HCT116 (cell line): Measurements from ENCODE around the gene SLC12A7. TPM values are rescaled to one million over a fixed set of nuclear protein-coding genes. Genes with fewer than 3 reads are reported as not detected.

Experiments used
- ATAC-seq: fragments of 200-7000 bp; cut with Tn5 transposase; 2 replicates; pipeline ENCODE4 v1.9.1; 2020; ENCODE audit warnings: mild to moderate bottlenecking, moderate library complexity
- BruUV-seq: library from RNA; stranded (reverse); fragments of 400-500 nt; replicated peaks from 2 replicates; lab custom pipeline; 2021; lab: Mats Ljungman, UMichigan
- CTCF ChIA-PET: fragments of 300-600 bp; sonication (Branson Sonifier 250); formaldehyde crosslinking; loops from one replicate; lab custom pipeline; 2021; ENCODE audit warnings: antibody characterized with exemption; lab: Charles Lee
- POLR2A ChIA-PET: fragments of 300-600, 350-600 bp; sonication (Branson Sonifier 250); formaldehyde crosslinking; loops from one replicate; lab custom pipeline; 2021; ENCODE audit warnings: antibody characterized with exemption; lab: Charles Lee
- RAD21 ChIA-PET, 2 experiments: fragments of 300-600 bp; sonication (Branson Sonifier 250); formaldehyde crosslinking; loops; one replicate each; lab custom pipeline; 2023; ENCODE audit warnings: low total read pairs in 2 of 2; ENCODE audit not compliant: uncharacterized antibody in 2 of 2, unreplicated experiment in 2 of 2, low non-redundant PET in 1 of 2; lab: Charles Lee
- DNase-seq: peaks from one replicate; pipeline ENCODE4 v3.0.0-alpha.2; 2010; ENCODE audit warnings: low read depth, low spot score
- H2AFZ ChIP-seq: fragments of 200-600 bp; shearing (Covaris generic), sonication (generic); 2 replicates; pipeline ENCODE4 v1.6.1; 2017; ENCODE audit warnings: low read depth, mixed run types, mixed read lengths, antibody characterized with exemption, low read length; ENCODE audit not compliant: poor library complexity, severe bottlenecking
- H3K27ac ChIP-seq: 2 replicates; pipeline ENCODE4 v1.5.1; 2012; ENCODE audit warnings: low read depth, low read length
- H3K27me3 ChIP-seq: fragments of 200-600 bp; sonication (generic); 2 replicates; pipeline ENCODE4 v1.6.1; 2016; ENCODE audit warnings: mixed run types, low read length, mixed read lengths; ENCODE audit not compliant: insufficient read depth
- H3K36me3 ChIP-seq, 2 experiments: fragments of 200-500 bp in 1 of 2; fragments of 200-600 bp in 1 of 2; sonication (Bioruptor generic) in 1 of 2; sonication (generic) in 1 of 2; 2 replicates each; pipeline versions ENCODE4 v1.5.1 to v1.6.1; 2014 to 2016; ENCODE audit warnings: low read length in 2 of 2, inconsistent platforms in 1 of 2, mixed read lengths in 1 of 2, mixed run types in 1 of 2; ENCODE audit not compliant: insufficient read depth in 2 of 2, control insufficient read depth in 1 of 2
- H3K4me1 ChIP-seq, 2 experiments: fragments of 200-600 bp in 1 of 2; sonication (generic) in 1 of 2; 2 replicates each; pipeline versions ENCODE4 v1.5.1 to v1.6.1; 2012 to 2017; ENCODE audit warnings: low read length in 2 of 2, inconsistent platforms in 1 of 2, mild to moderate bottlenecking in 1 of 2, mixed read lengths in 1 of 2, mixed run types in 1 of 2, moderate library complexity in 1 of 2; ENCODE audit not compliant: insufficient read depth in 2 of 2, control insufficient read depth in 1 of 2
- H3K4me2 ChIP-seq: fragments of 200-600 bp; sonication (generic); 2 replicates; pipeline ENCODE4 v1.6.1; 2017; ENCODE audit warnings: mixed run types, low read length, mixed read lengths
- H3K4me3 ChIP-seq, 2 experiments: fragments of 200-600 bp in 1 of 2; sonication (generic) in 1 of 2; replicated peaks in 1 of 2; 2 replicates each; pipeline ENCODE4 v1.5.1; 2011 to 2016; ENCODE audit warnings: low read length in 2 of 2, control low read depth in 1 of 2, low read depth in 1 of 2, mild to moderate bottlenecking in 1 of 2, mixed read lengths in 1 of 2, mixed run types in 1 of 2
- H3K79me2 ChIP-seq: fragments of 200-600 bp; sonication (generic); 2 replicates; pipeline ENCODE4 v1.6.1; 2017; ENCODE audit warnings: mild to moderate bottlenecking, mixed run types, low read length, moderate library complexity, mixed read lengths; ENCODE audit not compliant: insufficient read depth
- H3K9ac ChIP-seq: fragments of 200-600 bp; sonication (generic); 2 replicates; pipeline ENCODE4 v1.6.1; 2016; ENCODE audit warnings: low read length, mixed read lengths
- H3K9me2 ChIP-seq: fragments of 200-600 bp; sonication (generic), shearing (Covaris generic); 2 replicates; pipeline ENCODE4 v1.6.1; 2017; ENCODE audit warnings: mixed run types, mild to moderate bottlenecking, moderate library complexity; ENCODE audit not compliant: insufficient read depth
- H3K9me3 ChIP-seq, 2 experiments: fragments of 200-500 bp in 1 of 2; fragments of 200-600 bp in 1 of 2; sonication (Bioruptor generic) in 1 of 2; sonication (generic) in 1 of 2; 2 replicates each; pipeline ENCODE4 v1.6.1; 2014 to 2017; ENCODE audit warnings: low read length in 2 of 2, mixed read lengths in 2 of 2, inconsistent platforms in 1 of 2, low read depth in 1 of 2, mild to moderate bottlenecking in 1 of 2, mixed run types in 1 of 2, moderate library complexity in 1 of 2; ENCODE audit not compliant: control insufficient read depth in 1 of 2, insufficient read depth in 1 of 2
- H4K20me1 ChIP-seq: fragments of 200-600 bp; sonication (generic), shearing (Covaris generic); 2 replicates; pipeline ENCODE4 v1.6.1; 2017; ENCODE audit warnings: mixed run types, mild to moderate bottlenecking, moderate library complexity; ENCODE audit not compliant: insufficient read depth
- CBX3 ChIP-seq: IDR thresholded peaks from 2 replicates; pipeline ENCODE4 v1.6.1; 2012; ENCODE audit warnings: low read depth
- CEBPB ChIP-seq: IDR thresholded peaks from 2 replicates; pipeline ENCODE4 v1.6.1; 2012; ENCODE audit warnings: low read depth
- CTCF ChIP-seq, 3 experiments: fragments of 200-600 bp in 1 of 3; sonication (generic) in 1 of 3; IDR thresholded peaks in 2 of 3; conservative IDR thresholded peaks in 1 of 3; 2 replicates each; pipeline ENCODE4 v1.5.1; 2012 to 2017; ENCODE audit warnings: low read depth in 2 of 3, low read length in 2 of 3, antibody characterized with exemption in 1 of 3, borderline replicate concordance in 1 of 3, control low read depth in 1 of 3, mild to moderate bottlenecking in 1 of 3, mixed read lengths in 1 of 3, mixed run types in 1 of 3, moderate library complexity in 1 of 3; ENCODE audit not compliant: insufficient read depth in 1 of 3
- EGR1 ChIP-seq: IDR thresholded peaks from 2 replicates; pipeline ENCODE4 v1.6.1; 2012; ENCODE audit warnings: low read depth
- ELF1 ChIP-seq: IDR thresholded peaks from 2 replicates; pipeline ENCODE4 v1.6.1; 2012; ENCODE audit warnings: low read depth, borderline replicate concordance
- EZH2phosphoT487 ChIP-seq: fragments of 200-600 bp; IDR thresholded peaks from 2 replicates; pipeline ENCODE4 v1.6.1; 2018; ENCODE audit warnings: antibody characterized with exemption, borderline replicate concordance
- FOSL1 ChIP-seq: IDR thresholded peaks from 2 replicates; pipeline ENCODE4 v1.6.1; 2012; ENCODE audit warnings: low read depth
- MAX ChIP-seq: IDR thresholded peaks from 2 replicates; pipeline ENCODE4 v1.6.1; 2012
- POLR2A ChIP-seq: IDR thresholded peaks from 2 replicates; pipeline ENCODE4 v1.7.0; 2011; ENCODE audit warnings: borderline replicate concordance; ENCODE audit not compliant: insufficient read depth, insufficient read length; ENCODE audit errors: extremely low read depth
- POLR2AphosphoS5 ChIP-seq: IDR thresholded peaks from 2 replicates; pipeline ENCODE4 v1.6.1; 2011; ENCODE audit warnings: mild to moderate bottlenecking, low read depth, low read length, moderate library complexity
- RAD21 ChIP-seq: IDR thresholded peaks from 2 replicates; pipeline ENCODE4 v1.6.1; 2012; ENCODE audit warnings: low read depth, mild to moderate bottlenecking
- REST ChIP-seq: IDR thresholded peaks from 2 replicates; pipeline ENCODE4 v1.6.1; 2012; ENCODE audit warnings: low read depth
- SP1 ChIP-seq: IDR thresholded peaks from 2 replicates; pipeline ENCODE4 v1.6.1; 2012; ENCODE audit warnings: low read depth
- SRF ChIP-seq: IDR thresholded peaks from 2 replicates; pipeline ENCODE4 v1.6.1; 2012; ENCODE audit warnings: low read depth
- TCF7L2 ChIP-seq: IDR thresholded peaks from 2 replicates; pipeline ENCODE4 v1.7.0; 2011; ENCODE audit warnings: borderline replicate concordance, inconsistent platforms; ENCODE audit not compliant: insufficient read depth, insufficient read length; ENCODE audit errors: extremely low read depth
- YY1 ChIP-seq: IDR thresholded peaks from 2 replicates; pipeline ENCODE4 v1.6.1; 2011; ENCODE audit warnings: low read length, low read depth, moderate library complexity, mild to moderate bottlenecking; ENCODE audit not compliant: insufficient replicate concordance; ENCODE audit errors: extremely low read depth
- ZFX ChIP-seq: fragments of 450-650 bp; IDR thresholded peaks from 2 replicates; pipeline ENCODE4 v1.6.1; 2017
- intact Hi-C: fragments of 100-400 bp; cut with micrococcal nuclease; formaldehyde crosslinking; loops from 2 replicates; pipeline ENCODE4 v1.10.0; 2022
- total RNA-seq: library from RNA; stranded (reverse); gene quantifications from one replicate; pipeline ENCODE4 v1.2.1, GENCODE V29; 2021; ENCODE audit not compliant: unreplicated experiment

SLC12A7 gene
- total RNA-seq, 1 experiment from 2014 or later: 29.6 TPM

- H3K27ac ChIP-seq: no peak overlapping the region
- H2AFZ ChIP-seq: no peak overlapping the region
- DNase-seq (no peak), ATAC-seq (no peak)
- no peaks in the 10 kb centered on the region for H4K20me1 ChIP-seq
- no peak overlapping the region for H3K9ac ChIP-seq
- H3K9me3 ChIP-seq: no peaks in the 10 kb centered on the region
- CTCF ChIA-PET: no interaction called here
- H3K4me1 ChIP-seq: peaks cover 2 to 9% of the 10 kb centered on the region in 2 experiments; a peak in 2 of 4 replicates
- H3K4me3 ChIP-seq: no peak overlapping the region
- POLR2A ChIA-PET: no interaction called here
- H3K79me2 ChIP-seq: no peaks in the 10 kb centered on the region
- TF ChIP-seq YY1 (no peak), CTCF (IDR thresholded peaks at IDR 0.05 in 2 of 3, conservative IDR thresholded peaks at IDR 0.05 in 1 of 3; ENCODE audit: borderline replicate concordance in 1 of 3, insufficient read depth in 1 of 3, low read depth in 2 of 3, low read length in 2 of 3) (no peak), FOSL1 (no peak), RAD21 (no peak), POLR2AphosphoS5 (no peak), MAX (no peak), SRF (no peak), ELF1 (no peak), POLR2A (no peak), EZH2phosphoT487 (no peak), REST (no peak), EGR1 (no peak), CBX3 (no peak), SP1 (no peak), ZFX (no peak), TCF7L2 (no peak), CEBPB (no peak)
- H3K36me3 ChIP-seq: no peaks in the 10 kb centered on the region
- RAD21 ChIA-PET: no interaction called here
- intact Hi-C loops: no loop called here
- no TSS peak for BruUV-seq
- H3K4me2 ChIP-seq: no peak overlapping the region
- no peaks in the 10 kb centered on the region for H3K9me2 ChIP-seq
- H3K27me3 ChIP-seq: no peaks in the 10 kb centered on the region
Observed at GRCh38 chr5:1118738-1119137, 6.9 kb upstream of the SLC12A7 start.
